Breast epithelium (tissue), 3 donors: ENCODE results near the gene CTRL.

Experiments
- CTCF ChIP-seq, 3 donors: fragments of 450-650 bp; IDR thresholded peaks; one replicate each; pipeline ENCODE4 v1.5.1; 2016 to 2017; ENCODE audit warnings: antibody characterized with exemption in 3 of 3, mild to moderate bottlenecking in 3 of 3, moderate library complexity in 3 of 3
- POLR2A ChIP-seq: fragments of 450-650 bp; IDR thresholded peaks from one replicate; pipeline ENCODE4 v1.6.1; 2016; ENCODE audit warnings: antibody characterized with exemption, mild to moderate bottlenecking, moderate library complexity
- POLR2AphosphoS5 ChIP-seq, 3 donors: sonication (generic); formaldehyde crosslinking; IDR thresholded peaks; one replicate each; pipeline ENCODE4 v1.6.1; 2017; ENCODE audit warnings: antibody characterized with exemption in 3 of 3

GRCh38 chr16:67880584-67880983, 51.1 kb downstream of the CTRL start:
- no peak for TF ChIP-seq POLR2A
- TF ChIP-seq CTCF (IDR thresholded peaks at IDR 0.05), result no peak
- TF ChIP-seq POLR2AphosphoS5 (IDR thresholded peaks at IDR 0.05), result no peak
